ENCODE measurements around the gene SH3TC1.

SH3TC1 gene

DNA sequence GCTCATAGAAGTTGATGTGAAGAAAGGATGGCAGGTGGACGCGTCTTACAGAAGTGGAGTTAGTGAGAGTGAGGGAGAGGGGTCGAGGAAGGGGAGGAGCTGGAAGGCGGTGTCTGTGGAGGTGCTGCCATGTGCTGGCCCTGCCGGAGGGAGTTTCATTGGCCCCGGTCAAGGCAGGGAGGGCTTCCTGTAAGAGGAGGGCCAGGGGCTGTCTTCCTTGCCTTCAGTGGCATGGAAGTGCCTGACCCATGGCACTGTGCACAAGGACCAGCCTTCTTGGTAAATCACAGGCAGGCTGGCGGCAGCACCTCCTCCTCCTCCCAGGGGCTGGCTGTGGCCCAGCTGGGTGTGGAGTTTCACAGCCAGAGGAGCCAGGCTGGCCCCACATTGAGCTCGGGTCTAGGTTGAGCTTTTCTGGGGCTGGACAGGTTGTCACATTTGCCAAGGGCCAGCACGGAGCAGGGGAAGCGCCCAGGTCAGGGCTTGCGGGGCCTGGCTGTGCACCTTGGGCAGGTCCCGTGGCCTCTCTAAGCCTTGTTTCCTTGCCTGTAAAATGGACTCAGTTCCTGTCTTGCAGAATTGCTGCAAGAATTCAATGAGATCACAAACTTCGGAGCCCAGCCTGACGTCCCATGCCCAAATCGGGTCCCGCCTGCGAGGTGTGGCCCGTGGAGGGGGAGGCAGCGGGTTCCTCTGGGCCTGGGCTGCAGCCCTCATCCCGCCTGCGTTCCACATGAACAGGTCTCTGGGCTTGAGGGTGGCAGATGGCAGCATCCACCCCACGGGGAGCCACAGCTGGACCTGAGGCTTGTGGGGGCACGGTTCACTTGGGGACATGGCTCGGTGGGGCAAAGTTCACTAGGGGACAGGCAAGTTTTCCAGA is 77.5 kb downstream of the SH3TC1 start:
- no peak for DNase-seq (ENCODE audit: low read depth)

DNA sequence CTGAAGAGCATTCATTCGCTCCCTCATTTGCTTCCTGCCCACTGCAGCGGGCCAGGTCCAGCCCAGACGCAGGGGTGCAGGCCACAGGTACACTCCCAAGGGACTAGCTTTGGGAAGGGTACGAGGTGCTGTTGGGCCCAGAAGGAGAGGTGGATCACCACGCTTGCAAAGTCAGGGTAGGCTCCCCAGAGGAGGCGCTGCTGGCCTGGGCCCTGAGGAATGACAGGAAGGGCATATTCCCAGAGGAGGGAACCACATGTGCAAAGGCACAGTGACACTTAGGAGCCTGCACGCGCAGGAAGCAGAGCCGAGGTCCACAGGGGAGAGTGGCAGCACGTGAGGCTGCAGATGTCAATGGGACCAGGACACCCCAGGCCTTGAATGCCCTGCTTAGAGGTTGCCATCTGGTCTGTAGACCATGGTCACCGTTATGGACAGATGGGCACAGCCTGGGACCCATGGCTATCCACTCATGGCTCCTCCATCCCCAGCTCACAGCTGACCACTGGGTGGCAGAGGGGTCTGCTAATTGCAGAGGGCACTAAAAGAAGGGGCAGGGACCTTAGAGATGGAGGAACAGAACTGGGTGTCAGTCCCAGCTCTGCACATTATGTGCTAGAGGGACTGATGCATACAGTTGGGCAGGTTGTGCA is 78.4 kb downstream of the SH3TC1 start:
- DNase-seq (ENCODE audit: low read depth): no peak

DNA sequence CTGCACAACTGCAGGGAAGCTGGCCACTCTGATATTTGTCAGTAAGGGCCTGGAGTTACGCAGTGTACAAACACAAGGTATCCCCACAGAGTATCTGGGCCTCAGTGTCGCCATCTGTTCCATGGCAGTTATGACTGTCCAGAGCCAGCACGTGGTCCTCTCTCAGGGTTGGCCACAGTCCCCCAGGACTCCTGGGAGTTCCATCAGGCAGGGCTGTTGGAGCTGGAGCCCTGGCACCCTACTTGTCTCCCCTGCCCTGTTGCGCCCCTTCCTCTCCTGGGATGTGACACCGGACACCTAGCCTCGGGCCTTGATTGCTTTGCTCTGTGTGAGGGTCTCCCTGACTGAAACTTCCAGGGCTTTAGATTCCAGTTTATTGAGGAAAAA is 78.9 kb downstream of the SH3TC1 start:
- no peak for DNase-seq (ENCODE audit: low read depth)

DNA sequence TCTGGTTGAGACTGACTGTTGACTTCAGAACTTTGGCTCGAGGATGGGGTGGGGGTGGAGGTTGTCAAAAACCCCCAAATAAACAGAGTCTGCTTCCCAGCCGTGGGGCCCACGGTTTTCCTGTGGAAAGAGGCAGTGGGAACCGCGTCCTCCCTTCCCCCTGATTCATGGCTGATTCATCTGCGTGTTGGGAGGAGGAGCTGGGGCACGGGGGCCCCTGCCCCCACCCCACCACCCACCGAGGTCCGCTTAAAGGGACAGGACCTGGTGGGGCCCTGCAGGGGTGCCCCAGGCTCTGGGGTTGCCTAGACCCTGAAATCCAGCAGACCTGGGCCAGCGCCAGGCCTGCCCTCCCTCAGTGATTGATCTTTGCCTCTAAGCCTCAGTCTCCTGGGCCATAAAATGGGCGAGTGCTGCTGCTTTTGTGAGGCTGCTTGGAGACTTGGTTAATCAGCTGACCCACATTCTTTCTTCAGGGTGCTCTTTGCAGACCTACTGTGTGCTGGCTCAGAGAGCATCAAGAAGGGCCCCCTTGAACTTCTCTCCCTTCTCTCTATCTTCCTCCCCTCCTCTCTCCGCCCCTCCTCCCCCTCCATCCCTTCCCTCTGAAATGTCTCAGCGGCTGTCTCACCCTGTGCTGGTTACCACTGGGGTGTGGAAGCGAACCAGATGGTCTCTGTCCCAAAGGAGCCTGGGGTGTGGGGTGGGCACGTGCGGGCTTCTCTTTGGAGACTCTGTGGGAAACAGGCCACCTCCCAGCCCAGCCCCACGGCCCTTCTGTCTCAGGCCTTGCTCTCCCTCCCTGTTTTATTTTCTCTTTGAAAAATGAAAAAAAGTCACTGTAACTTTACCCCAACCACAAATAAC is 79.6 kb downstream of the SH3TC1 start:
- DNase-seq (ENCODE audit: low read depth): no peak

DNA sequence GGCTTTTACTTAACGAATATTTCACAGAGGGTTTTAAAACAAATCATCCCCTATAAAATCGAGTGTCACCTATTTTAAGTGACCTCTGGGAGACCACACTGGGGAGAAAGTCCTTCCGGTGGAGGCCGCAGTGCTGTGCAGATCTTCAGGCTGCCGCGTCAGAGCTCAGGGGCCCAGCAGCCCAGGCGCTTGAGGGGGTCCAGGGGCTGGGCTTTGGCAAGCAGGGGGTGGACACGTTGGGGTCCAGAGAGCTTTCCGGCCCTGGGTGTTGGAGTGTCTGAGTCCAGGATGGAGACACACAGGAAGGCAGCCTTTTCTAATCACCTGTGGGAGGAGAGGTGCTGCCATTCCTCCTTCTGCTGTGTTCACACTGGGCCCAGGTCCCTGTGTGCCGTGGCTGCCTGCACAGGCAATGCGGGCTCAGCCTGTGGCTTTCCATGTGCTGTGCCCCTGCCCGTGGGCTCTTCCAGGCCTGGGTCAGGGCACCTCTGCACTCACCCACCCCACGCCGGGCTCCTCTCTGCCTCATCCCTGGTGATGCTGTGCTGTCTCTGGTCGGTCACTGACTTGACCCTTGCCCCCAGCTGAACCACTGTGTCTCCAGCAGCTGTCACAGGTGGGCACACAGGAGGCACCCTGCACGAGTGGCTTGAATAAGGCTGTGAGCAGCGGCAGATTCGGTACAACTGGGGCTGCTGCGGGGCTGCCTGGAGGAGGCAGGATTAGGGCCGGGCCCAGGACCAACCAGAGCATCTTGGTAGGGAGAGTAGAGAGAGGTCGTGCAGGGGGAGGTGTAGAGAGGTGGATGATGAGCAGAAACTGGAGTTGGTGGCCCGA is 80.4 kb downstream of the SH3TC1 start:
- DNase-seq (ENCODE audit: low read depth): no peak

DNA sequence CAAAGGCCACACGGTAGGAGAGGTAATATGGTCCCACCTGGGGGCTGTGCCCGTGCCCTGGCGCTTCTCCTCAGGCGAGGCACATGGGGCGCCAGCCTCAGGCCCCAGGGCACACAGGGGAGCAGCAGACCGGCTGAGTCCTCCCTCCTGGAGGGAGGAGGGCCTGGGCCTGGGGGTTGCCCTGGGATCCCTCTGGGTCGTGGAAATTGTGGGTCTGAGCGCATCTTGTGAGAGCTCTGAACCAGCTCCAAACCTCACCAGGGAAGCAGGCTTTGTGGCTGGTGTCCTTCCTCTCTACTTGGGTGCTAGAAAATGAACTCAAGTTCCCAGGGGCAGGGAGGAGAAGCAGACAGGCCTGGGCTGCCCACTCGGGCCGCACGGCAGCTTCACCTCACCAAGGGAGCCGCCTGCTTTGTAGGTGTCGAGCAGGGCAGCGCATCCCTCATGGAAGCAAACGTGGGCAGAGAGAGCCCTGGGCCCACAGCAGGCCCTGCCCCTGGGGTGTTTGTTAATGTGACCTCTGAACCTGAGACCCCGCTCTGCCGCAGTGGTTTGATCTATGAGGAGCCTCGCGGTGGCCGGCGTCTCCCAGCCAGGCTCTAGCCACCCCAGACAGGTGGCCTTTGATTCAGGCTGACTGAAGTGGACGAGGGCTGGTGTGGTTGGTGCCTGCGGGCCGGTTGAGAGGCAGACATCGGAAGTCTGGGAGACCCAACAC is 81.2 kb downstream of the SH3TC1 start:
- DNase-seq (ENCODE audit: low read depth): no peak

DNA sequence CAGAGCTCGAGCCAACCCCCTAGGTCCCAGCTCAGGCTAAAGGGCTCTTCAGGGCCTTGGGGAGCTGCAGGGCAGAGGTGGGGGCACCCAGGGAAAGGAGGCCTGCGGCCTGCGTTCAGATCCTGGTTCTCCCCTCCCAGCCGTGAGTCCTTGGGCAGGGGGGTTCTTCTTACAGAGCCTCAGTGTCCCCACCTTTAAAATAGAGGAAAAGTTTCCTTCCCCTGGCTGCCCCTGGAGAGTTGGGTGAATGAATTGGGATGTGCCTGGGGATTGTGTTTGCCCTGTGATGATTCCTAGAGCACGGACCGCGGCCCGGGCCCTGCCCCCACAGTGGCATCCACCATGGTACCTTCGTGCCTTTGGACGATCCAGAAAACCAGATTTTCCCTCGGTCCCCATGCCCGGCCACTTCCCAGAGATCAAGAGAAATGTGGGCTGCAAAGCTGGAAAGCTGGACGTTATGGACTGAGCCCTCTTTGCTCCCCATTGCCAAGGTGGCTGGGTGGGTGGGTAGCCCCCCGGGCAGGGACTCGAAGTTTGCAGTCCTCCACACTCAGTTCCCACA is 81.9 kb downstream of the SH3TC1 start:
- DNase-seq (ENCODE audit: low read depth): no peak

DNA sequence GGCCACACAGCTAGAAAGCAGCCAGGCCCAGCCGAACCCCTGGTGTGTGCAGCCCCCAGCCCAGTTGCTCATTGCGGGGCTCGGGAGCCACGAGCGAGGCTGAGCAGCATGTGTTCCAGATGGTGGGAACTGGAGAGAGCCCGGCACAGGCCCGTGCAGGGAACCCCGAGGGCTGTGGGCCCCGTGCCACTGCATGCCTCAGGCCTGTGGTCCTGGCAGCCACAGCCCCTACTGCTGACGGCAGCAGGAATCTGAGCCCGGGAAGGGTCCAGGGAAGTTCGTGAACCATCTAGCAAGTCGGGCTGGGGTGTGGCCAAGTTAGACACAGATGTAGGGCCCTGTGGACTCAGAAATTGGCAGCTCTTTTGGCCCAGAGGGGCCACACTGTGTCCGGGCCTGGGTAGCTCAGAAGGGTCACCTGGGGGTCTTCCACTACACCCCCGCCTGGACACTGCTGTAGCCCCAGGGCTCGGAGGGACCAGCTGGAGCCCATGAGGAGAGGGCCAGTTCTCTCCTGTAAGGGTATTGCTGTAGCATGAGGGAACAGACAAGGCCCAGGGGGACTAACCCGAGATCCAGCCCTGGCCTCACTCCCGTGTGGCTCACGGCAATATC is 82.5 kb downstream of the SH3TC1 start:
- DNase-seq (ENCODE audit: low read depth): no peak

DNA sequence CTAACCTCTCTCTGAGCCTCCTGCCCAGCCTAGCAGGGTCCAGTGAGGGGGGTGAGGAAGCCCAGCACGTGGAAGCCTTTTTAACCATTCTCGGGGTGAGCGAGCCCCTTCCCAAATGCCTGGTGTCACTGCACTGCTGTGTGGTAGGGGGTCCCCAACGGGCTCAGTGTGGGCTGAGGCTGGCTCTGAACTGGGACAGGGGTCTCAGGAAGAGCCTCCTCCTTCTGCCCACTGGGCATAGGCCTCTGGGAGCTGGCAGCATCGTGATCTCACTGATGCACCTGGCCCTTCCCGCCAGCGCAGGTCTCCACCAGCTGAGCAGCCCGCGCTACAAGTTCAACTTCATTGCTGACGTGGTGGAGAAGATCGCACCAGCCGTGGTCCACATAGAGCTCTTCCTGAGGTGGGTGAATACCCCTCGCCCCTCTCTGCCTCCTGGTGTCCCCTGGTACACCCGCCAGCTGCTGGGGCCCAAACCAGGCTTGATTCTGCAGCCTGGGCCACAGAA is 83.1 kb downstream of the SH3TC1 start:
- no peak for DNase-seq (ENCODE audit: low read depth)

DNA sequence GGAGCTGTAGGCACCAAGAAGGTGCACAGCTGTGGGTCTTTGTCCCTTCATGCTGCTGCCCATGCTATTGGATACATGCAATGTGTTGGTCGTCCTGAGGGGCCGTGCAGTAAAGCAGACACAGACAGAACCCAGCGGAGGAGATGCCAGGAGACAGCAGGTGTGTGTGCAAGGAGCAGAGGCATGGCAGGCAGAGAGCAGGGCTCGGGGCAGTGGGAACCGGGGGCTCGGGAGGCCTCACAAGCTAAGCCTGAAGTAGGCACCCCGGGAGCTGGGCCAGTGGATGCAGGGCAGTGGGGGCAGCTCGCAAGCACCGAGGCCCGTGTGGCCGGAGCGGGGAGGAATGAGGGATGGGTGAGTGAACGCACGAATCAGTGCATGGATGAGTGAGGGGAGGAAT is 83.7 kb downstream of the SH3TC1 start:
- DNase-seq (ENCODE audit: low read depth): no peak

DNA sequence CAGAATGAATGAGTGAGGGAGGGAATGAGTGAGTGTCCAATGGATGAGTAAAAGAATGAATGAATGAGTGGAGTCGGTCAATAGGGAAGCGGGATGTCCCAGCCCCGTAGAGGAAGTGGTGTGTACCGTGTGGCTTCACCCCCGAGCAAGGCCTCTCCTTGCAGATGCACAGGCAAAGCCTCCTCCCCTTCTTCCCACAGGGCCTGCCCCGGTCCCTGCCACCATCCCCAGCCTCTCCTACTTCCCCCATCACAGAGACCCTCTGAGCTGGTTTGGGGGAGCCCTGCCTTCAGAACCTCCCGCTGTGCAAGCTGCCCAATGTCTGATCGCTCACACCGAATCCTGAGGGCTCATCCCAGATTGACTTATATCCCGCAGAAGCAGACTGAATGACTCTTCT is 84.1 kb downstream of the SH3TC1 start:
- DNase-seq (ENCODE audit: low read depth): no peak

DNA sequence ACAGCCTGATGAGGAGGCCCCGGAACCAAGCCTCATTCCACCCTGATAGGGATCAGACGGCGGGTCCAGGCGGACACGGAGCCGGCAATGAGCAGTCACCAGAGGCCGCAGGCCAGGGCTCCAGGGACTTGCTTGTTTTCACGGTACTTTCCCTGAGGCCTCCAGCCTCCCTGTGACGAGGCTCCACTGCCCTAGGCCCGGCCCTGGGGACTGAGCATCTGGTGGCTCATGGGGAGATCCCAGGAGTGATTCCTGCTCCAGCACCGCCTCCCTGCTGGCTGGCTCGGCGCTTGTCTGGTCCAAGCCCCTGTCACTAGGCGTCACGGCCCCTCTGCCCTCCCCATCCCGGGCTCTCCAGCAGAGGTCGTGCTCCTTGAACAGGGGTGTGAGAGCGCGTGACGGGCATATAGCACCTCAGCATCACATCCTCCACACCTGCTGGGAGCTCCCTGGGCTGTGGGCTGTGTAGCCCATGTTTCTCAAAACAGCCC is 84.6 kb downstream of the SH3TC1 start:
- DNase-seq (ENCODE audit: low read depth): no peak

DNA sequence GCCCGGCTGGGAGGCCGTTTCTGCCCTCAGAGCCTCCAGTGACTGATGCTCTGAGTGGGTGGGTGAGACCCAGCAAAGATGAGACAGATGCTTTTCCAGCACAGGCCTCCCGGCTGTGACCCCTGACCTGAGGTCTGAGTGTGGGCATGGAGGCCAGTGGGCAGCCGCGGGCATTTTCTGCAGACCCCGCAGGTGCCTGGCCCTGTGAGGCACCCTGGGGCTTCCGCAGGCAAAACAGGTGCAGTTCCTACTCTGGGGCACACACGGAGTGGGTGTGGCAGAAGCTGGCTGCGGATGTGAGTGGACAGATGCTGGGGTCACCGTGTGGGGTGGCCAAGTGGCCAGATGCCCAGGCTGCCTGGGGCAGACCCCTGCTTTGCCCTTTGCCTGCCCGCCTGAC is 85.3 kb downstream of the SH3TC1 start:
- no peak for DNase-seq (ENCODE audit: low read depth)

DNA sequence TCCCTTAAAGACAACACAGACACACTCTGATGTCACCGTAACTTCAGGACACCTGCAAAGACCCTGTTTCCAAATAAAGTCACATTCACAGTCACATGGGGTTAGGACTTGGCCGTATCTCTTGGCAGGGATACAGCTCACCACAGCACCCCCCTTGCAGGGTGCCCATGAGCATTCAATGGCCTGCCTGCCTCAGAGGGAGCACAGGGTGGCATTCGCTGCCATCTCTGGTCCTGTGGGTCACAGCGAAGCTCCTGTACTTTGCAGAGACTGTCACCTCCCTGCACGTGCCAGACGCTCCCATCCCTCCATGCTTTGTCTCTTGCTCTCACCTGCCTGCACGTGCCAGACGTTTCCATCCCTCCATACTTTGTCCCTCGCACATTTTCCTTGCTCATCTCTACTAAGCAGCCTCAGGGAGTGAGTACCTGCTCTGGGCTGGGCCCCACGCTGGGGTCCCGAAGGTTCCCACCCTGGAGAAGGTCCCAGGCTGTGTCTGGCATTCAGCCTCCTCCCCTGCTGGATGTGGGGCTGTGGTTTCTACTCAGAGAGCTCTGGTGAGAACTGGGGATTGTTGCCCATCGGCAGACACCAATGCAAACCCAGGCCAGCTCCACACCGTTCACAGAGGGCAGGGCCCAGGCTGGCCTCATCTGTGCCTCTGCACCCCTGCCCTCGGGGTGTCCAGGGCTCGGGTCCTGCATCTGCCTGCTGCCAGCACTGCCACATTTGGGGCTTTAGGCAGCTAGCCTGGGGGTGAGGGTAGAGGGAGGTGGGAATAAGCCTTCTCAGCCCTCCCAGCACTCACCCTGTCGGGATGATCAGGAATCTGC is 86.3 kb downstream of the SH3TC1 start:
- DNase-seq (ENCODE audit: low read depth): no peak

DNA sequence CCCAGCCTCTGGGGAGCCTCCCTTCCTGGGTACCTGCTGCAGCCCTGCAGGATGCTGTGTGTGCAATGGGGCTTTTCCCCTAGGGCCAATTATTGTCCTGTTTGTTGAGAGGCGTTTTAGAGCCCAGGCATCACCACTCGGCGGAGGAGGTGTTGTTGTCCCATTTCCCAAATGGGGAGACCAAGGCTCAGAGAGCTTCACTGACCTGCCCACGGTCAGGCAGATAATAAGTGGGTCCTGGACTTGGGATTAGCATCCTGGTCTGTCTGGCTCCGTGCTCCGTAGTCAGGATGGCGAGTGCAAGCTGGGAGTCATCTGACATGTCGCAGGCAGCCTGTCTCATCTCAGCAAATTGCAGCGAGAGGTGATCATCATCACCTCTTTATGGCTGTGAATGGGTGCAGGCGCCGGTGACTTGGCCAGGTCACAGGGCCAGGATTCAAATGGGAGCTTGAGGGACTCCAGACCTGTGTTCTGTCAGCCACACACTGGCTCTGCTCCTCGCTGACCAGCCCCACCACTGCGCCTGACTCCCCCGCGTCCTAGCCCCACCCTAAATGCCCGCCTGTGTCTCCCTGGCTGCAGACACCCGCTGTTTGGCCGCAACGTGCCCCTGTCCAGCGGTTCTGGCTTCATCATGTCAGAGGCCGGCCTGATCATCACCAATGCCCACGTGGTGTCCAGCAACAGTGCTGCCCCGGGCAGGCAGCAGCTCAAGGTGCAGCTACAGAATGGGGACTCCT is 87.1 kb downstream of the SH3TC1 start:
- DNase-seq (ENCODE audit: low read depth): no peak

DNA sequence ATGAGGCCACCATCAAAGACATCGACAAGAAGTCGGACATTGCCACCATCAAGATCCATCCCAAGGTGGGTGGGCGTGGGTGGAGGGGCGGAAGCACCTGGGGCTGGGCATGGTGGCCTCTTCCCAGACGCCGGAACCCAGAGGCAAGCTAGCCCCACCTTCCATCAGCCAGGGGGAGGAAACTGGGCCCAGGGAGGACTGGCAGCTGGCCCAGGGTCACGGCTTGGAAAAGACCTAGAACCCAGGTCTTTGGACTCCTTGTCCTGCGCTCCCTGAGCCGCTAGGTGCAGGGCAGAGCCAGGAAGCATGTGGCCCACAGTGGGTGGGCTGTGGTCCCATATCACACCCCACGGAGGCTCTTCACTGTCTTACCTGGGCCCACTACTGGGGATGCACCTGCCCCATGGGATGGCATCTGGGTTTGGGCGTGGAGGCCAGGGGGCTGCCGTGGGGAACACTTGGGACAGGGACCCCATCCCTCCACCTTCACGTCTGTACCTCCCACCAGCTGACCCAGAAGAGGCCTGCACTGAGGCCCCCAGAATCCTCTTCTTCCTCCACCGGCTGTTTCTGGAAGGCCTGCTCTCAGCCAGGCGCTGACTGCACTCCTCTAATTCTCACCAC is 87.7 kb downstream of the SH3TC1 start:
- no peak for DNase-seq (ENCODE audit: low read depth)

DNA sequence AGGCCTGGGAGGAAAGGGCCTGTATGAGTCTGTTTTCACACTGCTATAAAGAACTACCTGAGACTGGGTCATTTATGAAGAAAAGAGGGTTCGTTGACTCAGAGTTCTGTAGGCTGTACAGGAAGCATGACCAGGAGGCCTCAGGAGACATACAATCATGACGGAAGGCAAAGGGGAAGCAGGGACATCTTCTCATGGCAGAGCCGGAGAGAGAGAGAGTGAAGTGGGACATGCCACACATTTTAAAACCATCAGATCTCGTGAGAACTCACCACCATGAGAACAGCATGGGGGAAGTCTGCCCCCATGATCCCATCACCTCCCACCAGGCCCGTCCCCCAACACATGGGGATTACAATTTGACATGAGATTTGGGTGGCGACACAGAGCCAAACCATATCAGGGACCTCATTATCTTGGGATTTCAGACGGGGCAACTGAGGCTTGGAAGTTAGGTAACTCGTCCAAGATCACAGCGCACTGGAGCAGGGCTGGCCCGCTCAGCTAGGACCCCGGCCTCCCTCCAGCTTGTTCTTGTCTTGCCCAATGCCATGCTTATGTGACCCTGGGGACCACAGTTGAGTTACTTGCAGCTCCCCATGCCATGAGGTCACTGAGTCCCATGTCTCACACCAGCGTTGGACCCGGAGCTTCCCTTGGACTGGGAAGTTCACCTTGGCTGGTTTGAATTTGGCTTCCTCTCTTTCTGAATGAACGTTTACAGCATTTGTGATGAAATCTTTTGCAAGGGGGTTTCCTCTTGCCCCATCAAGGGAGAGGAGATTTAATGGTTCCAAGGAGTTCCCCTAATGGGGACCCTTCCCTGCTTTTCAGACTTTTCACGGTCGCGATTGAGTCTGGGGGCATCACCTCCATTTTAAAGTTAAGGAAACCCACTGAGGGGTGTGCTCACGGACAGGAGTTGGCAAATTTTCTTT is 88.5 kb downstream of the SH3TC1 start:
- no peak for DNase-seq (ENCODE audit: low read depth)

Measured in stimulated activated CD8-positive, alpha-beta memory T cell treated with anti-CD3 and anti-CD28 coated beads, Interleukin-12 subunit alpha, Interleukin-12 subunit beta, amount 100 ng/mL, for 4 hours (primary cell).